Retinal pigment epithelial cell (primary cell): ENCODE measurements around the gene STRA8.

Experiments
- DNase-seq: peaks from one replicate; pipeline ENCODE4 v3.0.0-alpha.2; 2010; ENCODE audit warnings: low read depth
- H3K4me3 ChIP-seq: 2 replicates; pipeline ENCODE4 v1.5.1; 2011; ENCODE audit warnings: mild to moderate bottlenecking, low read length, control low read depth, moderate library complexity
- CTCF ChIP-seq: conservative IDR thresholded peaks from 2 replicates; pipeline ENCODE4 v1.5.1; 2011; ENCODE audit warnings: low read depth, low read length, control low read depth, inconsistent platforms

Gene STRA8

GRCh38 chr7:135286876-135287275 is 53.2 kb downstream of the STRA8 start:
- no peak overlapping the region for H3K4me3 ChIP-seq
- no peak for TF ChIP-seq CTCF
- DNase-seq = no peak

- DNase-seq = no peak
- no peak for TF ChIP-seq CTCF
- no peak overlapping the region for H3K4me3 ChIP-seq
Observed at GRCh38 chr7:135290594-135290993, 57.0 kb downstream of the STRA8 start.

GRCh38 chr7:135291809-135292253 is 58.2 kb downstream of the STRA8 start:
- no peak for TF ChIP-seq CTCF
- H3K4me3 ChIP-seq = no peak overlapping the region
- DNase-seq = no peak

- H3K4me3 ChIP-seq = no peak overlapping the region
- no peak for TF ChIP-seq CTCF
- DNase-seq = no peak
Observed at GRCh38 chr7:135299235-135299634, 65.6 kb downstream of the STRA8 start.

GRCh38 chr7:135300913-135301765 is 67.5 kb downstream of the STRA8 start:
- TF ChIP-seq CTCF = no peak
- DNase-seq = no peak
- H3K4me3 ChIP-seq = no peak overlapping the region
